Posterior vena cava (tissue), 2 donors: Measurements from ENCODE around the gene RALGAPA2. TPM values are rescaled to one million over a fixed set of nuclear protein-coding genes. Genes with fewer than 3 reads are reported as not detected.

Experiments used
- DNase-seq: peaks from one replicate; pipeline ENCODE4 v3.0.0-alpha.2; 2020; ENCODE audit warnings: low spot score
- intact Hi-C, 2 donors: fragments of 100-400 bp; cut with DNase I; formaldehyde crosslinking; loops; one replicate each; pipeline versions ENCODE4 v1.14.1 to v1.14.2; 2022 to 2023
- long read RNA-seq, 2 donors: library from polyadenylated mRNA; unstranded; transcript quantifications; one replicate each; pipeline ENCODE4 v2.0.0, GENCODE V29; 2020 to 2021
- total RNA-seq, 2 donors: library from RNA; stranded (reverse); fragmentation: NEBNext Ultra II Directional; extraction: Animal tissue kit (Norgen Biotek cat#: 25700); gene quantifications; one replicate each; pipeline ENCODE4 v1.2.1, GENCODE V29; 2021
- donor health status: DM: yes; HTN: yes; CAD: no.
- donor health status: DM: yes; HTN: yes; CAD: no.

RALGAPA2 gene
- total RNA-seq = 10 to 100 TPM; 34.2 to 38.0 TPM
- long read RNA-seq, donor 1, partial matches to known transcripts = 7 of 22 reads
- long read RNA-seq, donor 1, other reads (novel, unspliced or antisense) = 15 of 22 reads
- long read RNA-seq, donor 2, partial matches to known transcripts = 3 of 10 reads
- long read RNA-seq, donor 2, other reads (novel, unspliced or antisense) = 7 of 10 reads

- peak; percentile 99 for DNase-seq
- intact Hi-C loops = no loop called here
Observed at GRCh38 chr20:20712474-20713243, at the start of gene RALGAPA2. RALGAPA2 (minus strand) TSS chr20:20712644; CDS start chr20:20712480, 164 bp downstream.

- intact Hi-C loops = no loop called here
- no peak for DNase-seq
Observed at GRCh38 chr20:20761301-20761700, 48.9 kb upstream of the RALGAPA2 start.

- DNase-seq = no peak
- intact Hi-C loops = no loop called here
Observed at GRCh38 chr20:20759132-20759531, 46.7 kb upstream of the RALGAPA2 start.

GRCh38 chr20:20755674-20756319, 43.4 kb upstream of the RALGAPA2 start:
- DNase-seq = no peak

GRCh38 chr20:20755231-20755630, 42.8 kb upstream of the RALGAPA2 start:
- intact Hi-C loops = no loop called here
- no peak for DNase-seq

More at GRCh38 chr20:20755674-20756319, 43.4 kb upstream of the RALGAPA2 start:
- intact Hi-C loops = no loop called here

GRCh38 chr20:20754714-20755113, 42.3 kb upstream of the RALGAPA2 start:
- DNase-seq = no peak
- intact Hi-C loops = no loop called here

- DNase-seq = no peak
- intact Hi-C loops = no loop called here
Observed at GRCh38 chr20:20752712-20753111, 40.3 kb upstream of the RALGAPA2 start.

GRCh38 chr20:20747298-20747697, 34.9 kb upstream of the RALGAPA2 start:
- DNase-seq = no peak
- intact Hi-C loops = no loop called here

GRCh38 chr20:20744170-20744725, 31.8 kb upstream of the RALGAPA2 start:
- no peak for DNase-seq
- intact Hi-C loops = no loop called here

- intact Hi-C loops = no loop called here
- DNase-seq = peak; percentile 90
Observed at GRCh38 chr20:20743511-20744169, 31.2 kb upstream of the RALGAPA2 start.

GRCh38 chr20:20741087-20742045, 28.9 kb upstream of the RALGAPA2 start:
- intact Hi-C loops = no loop called here
- no peak for DNase-seq

- intact Hi-C loops = no loop called here
Observed at GRCh38 chr20:20740541-20740940, 28.1 kb upstream of the RALGAPA2 start.

GRCh38 chr20:20737158-20737557, 24.7 kb upstream of the RALGAPA2 start:
- no peak for DNase-seq
- intact Hi-C loops = no loop called here

More at GRCh38 chr20:20740541-20740940, 28.1 kb upstream of the RALGAPA2 start:
- no peak for DNase-seq

GRCh38 chr20:20736303-20736702, 23.9 kb upstream of the RALGAPA2 start:
- no peak for DNase-seq
- intact Hi-C loops = no loop called here

- intact Hi-C loops = no loop called here
- no peak for DNase-seq
Observed at GRCh38 chr20:20734475-20734948, 22.1 kb upstream of the RALGAPA2 start.

- intact Hi-C loops = no loop called here
- DNase-seq = no peak
Observed at GRCh38 chr20:20733943-20734342, 21.5 kb upstream of the RALGAPA2 start.

- no peak for DNase-seq
- intact Hi-C loops = no loop called here
Observed at GRCh38 chr20:20732641-20733040, 20.2 kb upstream of the RALGAPA2 start.

GRCh38 chr20:20731945-20732296, 19.5 kb upstream of the RALGAPA2 start:
- DNase-seq = no peak
- intact Hi-C loops = no loop called here
